ENCODE data around the gene HOXB4. TPM values are rescaled to one million over a fixed set of nuclear protein-coding genes. Genes with fewer than 3 reads are reported as not detected.

The HOXB4 gene
- total and polyA plus RNA-seq, 10 of the 15 experiments (the other 5 are each of a cell fraction or from before 2014, with no cell fraction given) = 0.35 to 5.8 (median 3.0) TPM

DNA sequence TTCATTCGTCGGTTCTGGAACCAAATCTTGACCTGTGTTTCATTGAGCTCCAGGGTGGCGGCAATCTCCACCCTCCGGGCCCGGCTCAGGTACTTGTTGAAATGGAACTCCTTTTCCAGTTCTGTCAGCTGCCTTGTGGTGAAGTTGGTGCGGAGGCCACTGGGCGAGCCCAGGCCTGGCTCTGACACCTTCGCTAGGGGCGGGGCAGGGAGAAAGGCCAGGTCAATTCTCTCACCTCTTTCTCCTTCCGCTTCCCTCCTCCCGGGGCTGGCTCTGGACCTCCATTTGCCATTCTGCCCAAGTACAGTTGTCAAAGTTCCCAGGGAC lies 48.5 kb downstream of the HOXB4 start:
- Histone ChIP-seq H3K36me3 (ENCODE audit: control insufficient read depth in 2 of 2, insufficient read depth in 2 of 2, low read length in 1 of 2) (no peaks in the 10 kb centered on the region), H3K9ac (ENCODE audit: control insufficient read depth, insufficient read depth, low read length) (no peak overlapping the region), H3K4me3 (no peak overlapping the region), H4K20me1 (ENCODE audit: control insufficient read depth, insufficient read depth) (no peaks in the 10 kb centered on the region), H3K27me3 (replicated peaks in 1 of 2; ENCODE audit: control insufficient read depth in 2 of 2, insufficient read depth in 2 of 2, low read length in 1 of 2) (0 out of 4 replicates have a peak, but pooled peaks cover 0 to 3% of the 10 kb centered on the region in 2 experiments), H3K4me2 (ENCODE audit: control insufficient read depth, insufficient read depth) (no peak overlapping the region), H2AFZ (ENCODE audit: control insufficient read depth, low read depth, low read length) (no peak overlapping the region), H3K27ac (ENCODE audit: control insufficient read depth, insufficient read depth) (no peak overlapping the region), H3K9me3 (replicated peaks; ENCODE audit: control insufficient read depth, insufficient read depth, low read length) (no peaks in the 10 kb centered on the region), H3K4me1 (ENCODE audit: control insufficient read depth, insufficient read depth, low read length) (no peaks in the 10 kb centered on the region), H3K79me2 (ENCODE audit: control insufficient read depth, insufficient read depth, low read length) (no peaks in the 10 kb centered on the region)
- ChIA-PET CTCF (no interaction called here), POLR2A (no interaction called here), RAD21 (ENCODE audit: unreplicated experiment) (interaction anchor here (0.7 kb wide), 1 partner anchor 28 kb away, joined by 3 read pairs; no protein-coding TSS in a partner anchor), SMC1A (ENCODE audit: uncharacterized antibody, unreplicated experiment) (no interaction called here)
- ATAC-seq (no peak), DNase-seq (ENCODE audit: low read depth, low spot score) (no peak), FAIRE-seq (no peak)
- in situ Hi-C loops (cut with MboI) = no loop called here
- WGBS (ENCODE audit: insufficient coverage, insufficient replicate concordance, low lambda C conversion rate, missing lambda C conversion rate) = 72% methylated on average over 11 of the region's 11 CpGs
- intact Hi-C loops (cut with micrococcal nuclease; ENCODE audit: unreplicated experiment) = no loop called here
- BruUV-seq (replicated peaks) = no TSS peak
- TF ChIP-seq ZNF217 (IDR thresholded peaks at IDR 0.05) (no peak), STAT3 (IDR thresholded peaks at IDR 0.05; ENCODE audit: low read depth, low read length) (no peak), ZBTB11 (CRISPR knock-in tag; IDR thresholded peaks at IDR 0.05) (no peak), ZNF207 (IDR thresholded peaks at IDR 0.05; ENCODE audit: borderline replicate concordance) (no peak), YBX1 (IDR thresholded peaks at IDR 0.05) (no peak), CHD4 (IDR thresholded peaks at IDR 0.05) (no peak), ZSCAN29 (IDR thresholded peaks at IDR 0.05) (no peak)

Data from GM12878 (cell line).